Skeletal muscle cell (primary cell): ENCODE measurements around the gene CFC1B.
"Not testable (repeated sequence)": the region's sequence is repeated elsewhere in the genome, so short reads cannot be mapped to it uniquely, and the experiment has no call there.

Experiments used
- DNase-seq: peaks from one replicate; pipeline ENCODE4 v3.0.0-alpha.2; 2010; ENCODE audit warnings: low read depth
- H3K4me3 ChIP-seq: 2 replicates; pipeline ENCODE4 v1.5.1; 2011; ENCODE audit warnings: low read depth, mild to moderate bottlenecking, control low read depth, low read length, moderate library complexity

CFC1B gene

GRCh38 chr2:130520992-130521391 is at the start of gene CFC1B:
CFC1B (plus strand) TSS chr2:130521222; CDS start chr2:130521485, 263 bp downstream.
- not testable (repeated sequence) for H3K4me3 ChIP-seq, DNase-seq

- H3K4me3 ChIP-seq, DNase-seq: not testable (repeated sequence)
Observed at GRCh38 chr2:130491073-130491472, 29.9 kb upstream of the CFC1B start.

- not testable (repeated sequence) for DNase-seq, H3K4me3 ChIP-seq
Observed at GRCh38 chr2:130509228-130509627, 11.8 kb upstream of the CFC1B start, which contains the start of gene POTEI. POTEI (minus strand) TSS chr2:130509328; CDS start chr2:130509235, 93 bp downstream.

- H3K4me3 ChIP-seq, DNase-seq: not testable (repeated sequence)
Observed at GRCh38 chr2:130510807-130511746, 9.9 kb upstream of the CFC1B start.

- DNase-seq: not testable (repeated sequence)
Observed at GRCh38 chr2:130511747-130512451, 9.1 kb upstream of the CFC1B start.

GRCh38 chr2:130518516-130519106 is 2.4 kb upstream of the CFC1B start:
- H3K4me3 ChIP-seq, DNase-seq: not testable (repeated sequence)

More at GRCh38 chr2:130511747-130512451, 9.1 kb upstream of the CFC1B start:
- not testable (repeated sequence) for H3K4me3 ChIP-seq

GRCh38 chr2:130522390-130522789 is 1.4 kb downstream of the CFC1B start:
- DNase-seq, H3K4me3 ChIP-seq: not testable (repeated sequence)

GRCh38 chr2:130527365-130527967 is 6.4 kb downstream of the CFC1B start:
- DNase-seq, H3K4me3 ChIP-seq: not testable (repeated sequence)

- not testable (repeated sequence) for DNase-seq, H3K4me3 ChIP-seq
Observed at GRCh38 chr2:130529545-130529944, 8.5 kb downstream of the CFC1B start.

GRCh38 chr2:130530212-130530611 is 9.2 kb downstream of the CFC1B start:
- not testable (repeated sequence) for H3K4me3 ChIP-seq, DNase-seq

- H3K4me3 ChIP-seq, DNase-seq: not testable (repeated sequence)
Observed at GRCh38 chr2:130531225-130531624, 10.2 kb downstream of the CFC1B start.

- not testable (repeated sequence) for H3K4me3 ChIP-seq, DNase-seq
Observed at GRCh38 chr2:130531672-130532071, 10.7 kb downstream of the CFC1B start.

GRCh38 chr2:130536654-130537053 is 15.6 kb downstream of the CFC1B start:
- not testable (repeated sequence) for DNase-seq

GRCh38 chr2:130538271-130538670 is 17.2 kb downstream of the CFC1B start:
- H3K4me3 ChIP-seq, DNase-seq: not testable (repeated sequence)

More at GRCh38 chr2:130536654-130537053, 15.6 kb downstream of the CFC1B start:
- not testable (repeated sequence) for H3K4me3 ChIP-seq

- H3K4me3 ChIP-seq: not testable (repeated sequence)
Observed at GRCh38 chr2:130542789-130543188, 21.8 kb downstream of the CFC1B start.

GRCh38 chr2:130543785-130544528 is 22.9 kb downstream of the CFC1B start:
- H3K4me3 ChIP-seq, DNase-seq: not testable (repeated sequence)

More at GRCh38 chr2:130542789-130543188, 21.8 kb downstream of the CFC1B start:
- not testable (repeated sequence) for DNase-seq

- not testable (repeated sequence) for DNase-seq, H3K4me3 ChIP-seq
Observed at GRCh38 chr2:130544978-130545377, 24.0 kb downstream of the CFC1B start.

- not testable (repeated sequence) for H3K4me3 ChIP-seq, DNase-seq
Observed at GRCh38 chr2:130548418-130548817, 27.4 kb downstream of the CFC1B start.
